Sigmoid colon (tissue), 7 donors: ENCODE data around the gene SAC3D1. TPM values are rescaled to one million over a fixed set of nuclear protein-coding genes. Genes with fewer than 3 reads are reported as not detected.
"Not testable (repeated sequence)": the region's sequence is repeated elsewhere in the genome, so short reads cannot be mapped to it uniquely, and the experiment has no call there.

ENCODE experiments used
- DNase-seq: peaks from one replicate; pipeline ENCODE4 v3.0.0-alpha.2; 2019
- H3K27ac ChIP-seq, 4 donors: fragments of 200-600 bp; sonication (generic); one replicate each; pipeline ENCODE4 v1.5.1; 2016 to 2019; ENCODE audit warnings: mild to moderate bottlenecking in 1 of 4
- H3K27me3 ChIP-seq, 3 donors: fragments of 200-600 bp; sonication (generic); one replicate each; pipeline ENCODE4 v1.5.1; 2019; ENCODE audit warnings: mild to moderate bottlenecking in 1 of 3
- H3K36me3 ChIP-seq, 4 donors: fragments of 200-600 bp; sonication (generic); one replicate each; pipeline ENCODE4 v1.5.1; 2016 to 2019
- H3K4me1 ChIP-seq, 4 donors: fragments of 200-600 bp; sonication (generic); one replicate each; pipeline ENCODE4 v1.5.1; 2017 to 2019
- H3K4me3 ChIP-seq, 4 donors: fragments of 200-600 bp; sonication (generic); one replicate each; pipeline ENCODE4 v1.5.1; 2017 to 2019; ENCODE audit warnings: mild to moderate bottlenecking in 2 of 4, moderate library complexity in 1 of 4
- H3K9me3 ChIP-seq, 4 donors: fragments of 200-600 bp in 3 of 4; sonication (generic) in 3 of 4; one replicate each; pipeline versions ENCODE4 v1.5.1 to v1.6.1; 2013 to 2019
- CTCF ChIP-seq, 4 experiments: fragments of 450-650 bp in 3 of 4; fragments of 200-600 bp in 1 of 4; IDR thresholded peaks; one replicate each; pipeline ENCODE4 v1.5.1; 2016 to 2019; ENCODE audit warnings: antibody characterized with exemption in 4 of 4, mild to moderate bottlenecking in 3 of 4, moderate library complexity in 2 of 4
- EP300 ChIP-seq, 4 donors: sonication (generic); formaldehyde crosslinking; IDR thresholded peaks; one replicate each; pipeline ENCODE4 v1.6.1; 2017; ENCODE audit warnings: antibody characterized with exemption in 4 of 4
- POLR2A ChIP-seq, 2 donors: fragments of 450-650 bp; IDR thresholded peaks; one replicate each; pipeline ENCODE4 v1.6.1; 2016; ENCODE audit warnings: antibody characterized with exemption in 2 of 2, mild to moderate bottlenecking in 2 of 2, moderate library complexity in 2 of 2
- POLR2AphosphoS5 ChIP-seq, 4 donors: sonication (generic); formaldehyde crosslinking; IDR thresholded peaks; one replicate each; pipeline ENCODE4 v1.6.1; 2017; ENCODE audit warnings: antibody characterized with exemption in 4 of 4
- WGBS, 2 donors: extraction: QIAGEN DNeasy Blood & Tissue Kit; methylation state at CpG; one replicate each; pipeline ENCODE4 v1.1.7; 2013; 5-methylcytosine and 5-hydroxymethylcytosine counted together
- intact Hi-C: fragments of 100-400 bp; cut with DNase I; formaldehyde crosslinking; loops from one replicate; pipeline ENCODE4 v1.15.1; 2023
- polyA plus RNA-seq, 3 donors: library from polyadenylated mRNA; stranded (reverse); fragments of 200-250 nt; gene quantifications; one replicate each; pipeline ENCODE4 v1.2.3, GENCODE V29; 2013
- total RNA-seq, 4 donors: library from RNA; depleted of rRNA; stranded (reverse); fragments of >200 nt; gene quantifications; one replicate each; pipeline ENCODE4 v1.1.0, GENCODE V29; 2016
- donor health status: healthy with polysubstance abuse.
- donor health status: Bipolar disorder and iron deficiency.
- donor health status: healthy.

The SAC3D1 gene
- total and polyA plus RNA-seq, 7 donors, result 9.1 to 20.3 (median 13.0) TPM

GRCh38 chr11:64998141-64998540, 42.9 kb upstream of the SAC3D1 start:
- Histone ChIP-seq H3K4me1 (peaks cover 0 to 26% (median 17%) of the 10 kb centered on the region in 4 donors), H3K27me3 (no peaks in the 10 kb centered on the region), H3K36me3 (no peaks in the 10 kb centered on the region), H3K4me3 (no peak overlapping the region), H3K9me3 (no peaks in the 10 kb centered on the region), H3K27ac (no peak overlapping the region)
- no peak for DNase-seq
- intact Hi-C loops, result loop anchor here (5.0 kb wide), 1 partner anchor 46 kb away; no protein-coding TSS in a partner anchor
- 39 to 84% methylated on average over 1 of the region's 1 CpG for WGBS, 2 donors
- TF ChIP-seq POLR2AphosphoS5 (IDR thresholded peaks at IDR 0.05), result no peak
- no peak for TF ChIP-seq EP300 (IDR thresholded peaks at IDR 0.05)
- no peak for TF ChIP-seq POLR2A (IDR thresholded peaks at IDR 0.05)
- TF ChIP-seq CTCF (IDR thresholded peaks at IDR 0.05), result no peak

GRCh38 chr11:64998690-64999431, 42.1 kb upstream of the SAC3D1 start:
- no peak for DNase-seq
- H3K36me3 ChIP-seq, result no peaks in the 10 kb centered on the region
- no peaks in the 10 kb centered on the region for H3K27me3 ChIP-seq
- no peak for TF ChIP-seq CTCF (IDR thresholded peaks at IDR 0.05)
- no peak for TF ChIP-seq POLR2AphosphoS5 (IDR thresholded peaks at IDR 0.05)
- TF ChIP-seq POLR2A (IDR thresholded peaks at IDR 0.05), result no peak
- no peak for TF ChIP-seq EP300 (IDR thresholded peaks at IDR 0.05)
- intact Hi-C loops, result loop anchor here (5.0 kb wide), 1 partner anchor 47 kb away; no protein-coding TSS in a partner anchor
- H3K4me1 ChIP-seq, result peaks cover 0 to 26% (median 17%) of the 10 kb centered on the region in 4 donors
- no peaks in the 10 kb centered on the region for H3K9me3 ChIP-seq
- no peak overlapping the region for H3K4me3 ChIP-seq
- no peak overlapping the region for H3K27ac ChIP-seq
- 13 to 55% methylated on average over 9 of the region's 9 CpGs for WGBS, 2 donors

- DNase-seq, result no peak
- H3K27ac ChIP-seq, result no peak overlapping the region
- no peaks in the 10 kb centered on the region for H3K36me3 ChIP-seq
- no peak overlapping the region for H3K4me3 ChIP-seq
- TF ChIP-seq EP300 (IDR thresholded peaks at IDR 0.05), result no peak
- no peaks in the 10 kb centered on the region for H3K9me3 ChIP-seq
- intact Hi-C loops, result loop anchor here (5.0 kb wide), 1 partner anchor 47 kb away; no protein-coding TSS in a partner anchor
- peaks cover 0 to 26% (median 17%) of the 10 kb centered on the region in 4 donors for H3K4me1 ChIP-seq
- WGBS, 2 donors, result 15 to 74% methylated on average over 1 of the region's 1 CpG
- H3K27me3 ChIP-seq, result no peaks in the 10 kb centered on the region
Measured at GRCh38 chr11:64999478-64999877, 41.5 kb upstream of the SAC3D1 start.

- H3K9me3 ChIP-seq, result no peaks in the 10 kb centered on the region
- H3K4me1 ChIP-seq, result no peaks in the 10 kb centered on the region
- no peaks in the 10 kb centered on the region for H3K36me3 ChIP-seq
- no peaks in the 10 kb centered on the region for H3K27me3 ChIP-seq
- 76 to 79% methylated on average over 5 of the region's 5 CpGs for WGBS, 2 donors
- H3K27ac ChIP-seq, result no peak overlapping the region
- no peak for TF ChIP-seq CTCF (IDR thresholded peaks at IDR 0.05)
- no peak for TF ChIP-seq POLR2AphosphoS5 (IDR thresholded peaks at IDR 0.05)
- TF ChIP-seq EP300 (IDR thresholded peaks at IDR 0.05), result no peak
- no peak for TF ChIP-seq POLR2A (IDR thresholded peaks at IDR 0.05)
- no peak overlapping the region for H3K4me3 ChIP-seq
- no peak for DNase-seq
- intact Hi-C loops, result no loop called here
Measured at GRCh38 chr11:65002706-65003105, 38.3 kb upstream of the SAC3D1 start.

- no peaks in the 10 kb centered on the region for H3K9me3 ChIP-seq
- H3K27ac ChIP-seq, result no peak overlapping the region
- H3K4me1 ChIP-seq, result no peaks in the 10 kb centered on the region
- DNase-seq, result no peak
- 84 to 94% methylated on average over 7 of the region's 7 CpGs for WGBS, 2 donors
- TF ChIP-seq EP300 (IDR thresholded peaks at IDR 0.05), result no peak
- no peak for TF ChIP-seq CTCF (IDR thresholded peaks at IDR 0.05)
- no peak for TF ChIP-seq POLR2AphosphoS5 (IDR thresholded peaks at IDR 0.05)
- TF ChIP-seq POLR2A (IDR thresholded peaks at IDR 0.05), result no peak
- no peak overlapping the region for H3K4me3 ChIP-seq
- intact Hi-C loops, result no loop called here
- H3K27me3 ChIP-seq, result no peaks in the 10 kb centered on the region
- H3K36me3 ChIP-seq, result no peaks in the 10 kb centered on the region
Measured at GRCh38 chr11:65003282-65003681, 37.7 kb upstream of the SAC3D1 start.

- H3K4me3 ChIP-seq, H3K9me3 ChIP-seq, DNase-seq, H3K27me3 ChIP-seq, intact Hi-C loops, H3K36me3 ChIP-seq, H3K4me1 ChIP-seq, H3K27ac ChIP-seq: not testable (repeated sequence)
- WGBS, 2 donors, result 79 to 82% methylated on average over 3 of the region's 3 CpGs
Measured at GRCh38 chr11:65003968-65004367, 37.0 kb upstream of the SAC3D1 start.
